CD4-positive, alpha-beta memory T cell (primary cell): ENCODE results near the gene PPP6C. TPM values are rescaled to one million over a fixed set of nuclear protein-coding genes. Genes with fewer than 3 reads are reported as not detected.
"Not testable (repeated sequence)": the region's sequence is repeated elsewhere in the genome, so short reads cannot be mapped to it uniquely, and the experiment has no call there.

ENCODE experiments used
- CTCF ChIA-PET: fragments of 350-600 bp; sonication (Branson Sonifier 250); formaldehyde crosslinking; loops from one replicate; lab custom pipeline; 2021; ENCODE audit warnings: inconsistent platforms; ENCODE audit not compliant: partially characterized antibody; lab: Charles Lee
- POLR2A ChIA-PET: fragments of 350-600 bp; sonication (Branson Sonifier 250); formaldehyde crosslinking; loops from one replicate; lab custom pipeline; 2021; ENCODE audit not compliant: partially characterized antibody; lab: Charles Lee
- DNase-seq, 5 donors: peaks; one replicate each; pipeline versions ENCODE4 v3.0.0 to v3.0.0-alpha.2; 2020 to 2022; ENCODE audit warnings: mixed read lengths in 1 of 5
- H3K27ac ChIP-seq: one replicate; pipeline ENCODE4 v1.7.0; 2013; ENCODE audit warnings: low read depth, low read length
- H3K27me3 ChIP-seq: 2 replicates; pipeline ENCODE4 v1.7.0; 2013; ENCODE audit warnings: mild to moderate bottlenecking, low read length, moderate library complexity; ENCODE audit not compliant: insufficient read depth
- H3K36me3 ChIP-seq: 2 replicates; pipeline ENCODE4 v1.7.0; 2013; ENCODE audit warnings: mild to moderate bottlenecking, low read length, moderate library complexity; ENCODE audit not compliant: insufficient read depth
- H3K4me1 ChIP-seq: 2 replicates; pipeline ENCODE4 v1.7.0; 2013; ENCODE audit warnings: mild to moderate bottlenecking, low read length, moderate library complexity; ENCODE audit not compliant: insufficient read depth
- H3K4me3 ChIP-seq, 2 donors: one replicate each; pipeline ENCODE4 v1.7.0; 2013; ENCODE audit warnings: low read length in 2 of 2, mild to moderate bottlenecking in 1 of 2
- H3K9me3 ChIP-seq, 2 donors: one replicate each; pipeline ENCODE4 v1.7.0; 2013; ENCODE audit warnings: low read length in 2 of 2, control low read depth in 1 of 2; ENCODE audit not compliant: control insufficient read depth in 1 of 2
- H3K27ac Mint-ChIP-seq, 7 donors: one replicate each; pipeline ENCODE4 v1.8.0; 2020 to 2021; ENCODE audit warnings: mixed read lengths in 7 of 7, mild to moderate bottlenecking in 6 of 7, inconsistent platforms in 3 of 7, moderate library complexity in 3 of 7
- H3K27me3 Mint-ChIP-seq, 2 donors: one replicate each; pipeline ENCODE4 v1.8.0; 2020 to 2021; ENCODE audit warnings: mixed read lengths in 2 of 2
- H3K36me3 Mint-ChIP-seq, 2 donors: one replicate each; pipeline ENCODE4 v1.8.0; 2020 to 2021; ENCODE audit warnings: mixed read lengths in 2 of 2, inconsistent platforms in 1 of 2, mild to moderate bottlenecking in 1 of 2
- H3K4me1 Mint-ChIP-seq, 4 donors: one replicate each; pipeline ENCODE4 v1.8.0; 2020 to 2021; ENCODE audit warnings: mixed read lengths in 4 of 4, mild to moderate bottlenecking in 1 of 4
- H3K4me3 Mint-ChIP-seq, 8 donors: one replicate each; pipeline ENCODE4 v1.8.0; 2020 to 2021; ENCODE audit warnings: mixed read lengths in 8 of 8, mild to moderate bottlenecking in 7 of 8, moderate library complexity in 6 of 8, inconsistent platforms in 3 of 8
- H3K9me3 Mint-ChIP-seq, 8 donors: one replicate each; pipeline ENCODE4 v1.8.0; 2020 to 2021; ENCODE audit warnings: mixed read lengths in 8 of 8, mild to moderate bottlenecking in 5 of 8, inconsistent platforms in 3 of 8, moderate library complexity in 1 of 8
- intact Hi-C: fragments of 100-400 bp; cut with micrococcal nuclease; formaldehyde crosslinking; loops from one replicate; pipeline ENCODE4 v1.15.1; 2023
- polyA plus RNA-seq, 2 donors: library from polyadenylated mRNA; unstranded; fragments of 300-500 nt; fragmentation: Illumina TruSeq; gene quantifications; one replicate each; pipeline ENCODE4 v1.2.3, GENCODE V29; 2021
- total RNA-seq, 2 experiments: library from RNA; stranded (reverse); gene quantifications; one replicate each; pipeline ENCODE4 v1.2.3, GENCODE V29; 2021

Gene PPP6C
- total and polyA plus RNA-seq, 4 experiments from 2014 or later = 49.2 to 66.1 (median 55.8) TPM

- H3K9me3 ChIP-seq = no peaks in the 10 kb centered on the region
- POLR2A ChIA-PET = interaction anchor here (7.5 kb wide), 1 partner anchor 39 kb away, joined by 82 read pairs; the partner anchor contains the start of gene HSPA5
- peaks cover 29 to 43% of the 10 kb centered on the region in 2 donors for H3K36me3 Mint-ChIP-seq
- no peaks in the 10 kb centered on the region for H3K27me3 ChIP-seq
- peak overlapping the region in 3 of 7 donors; percentile 12 to 48 (median 42) for H3K27ac Mint-ChIP-seq
- no peak overlapping the region for H3K4me3 ChIP-seq
- CTCF ChIA-PET = interaction anchor here (1.2 to 1.6 kb wide), 2 partner anchors 9 to 14 kb away, joined by 3 read pairs; no protein-coding TSS in a partner anchor
- H3K9me3 Mint-ChIP-seq = no peaks in the 10 kb centered on the region
- no peak overlapping the region for H3K27ac ChIP-seq
- H3K36me3 ChIP-seq = peaks cover 29% of the 10 kb centered on the region
- DNase-seq = no peak
- H3K4me1 ChIP-seq = peaks cover 21% of the 10 kb centered on the region
- peaks cover 20 to 32% (median 24%) of the 10 kb centered on the region in 4 donors for H3K4me1 Mint-ChIP-seq
- H3K4me3 Mint-ChIP-seq = peak overlapping the region in 1 of 8 donors; percentile 16
- intact Hi-C loops = loop anchor here (5.0 kb wide), 1 partner anchor 431 kb away; the partner anchor contains the start of gene NR6A1
- no peaks in the 10 kb centered on the region for H3K27me3 Mint-ChIP-seq
These were observed 13.4 kb upstream of the PPP6C start for GRCh38 chr9:125202846-125203618.

DNA sequence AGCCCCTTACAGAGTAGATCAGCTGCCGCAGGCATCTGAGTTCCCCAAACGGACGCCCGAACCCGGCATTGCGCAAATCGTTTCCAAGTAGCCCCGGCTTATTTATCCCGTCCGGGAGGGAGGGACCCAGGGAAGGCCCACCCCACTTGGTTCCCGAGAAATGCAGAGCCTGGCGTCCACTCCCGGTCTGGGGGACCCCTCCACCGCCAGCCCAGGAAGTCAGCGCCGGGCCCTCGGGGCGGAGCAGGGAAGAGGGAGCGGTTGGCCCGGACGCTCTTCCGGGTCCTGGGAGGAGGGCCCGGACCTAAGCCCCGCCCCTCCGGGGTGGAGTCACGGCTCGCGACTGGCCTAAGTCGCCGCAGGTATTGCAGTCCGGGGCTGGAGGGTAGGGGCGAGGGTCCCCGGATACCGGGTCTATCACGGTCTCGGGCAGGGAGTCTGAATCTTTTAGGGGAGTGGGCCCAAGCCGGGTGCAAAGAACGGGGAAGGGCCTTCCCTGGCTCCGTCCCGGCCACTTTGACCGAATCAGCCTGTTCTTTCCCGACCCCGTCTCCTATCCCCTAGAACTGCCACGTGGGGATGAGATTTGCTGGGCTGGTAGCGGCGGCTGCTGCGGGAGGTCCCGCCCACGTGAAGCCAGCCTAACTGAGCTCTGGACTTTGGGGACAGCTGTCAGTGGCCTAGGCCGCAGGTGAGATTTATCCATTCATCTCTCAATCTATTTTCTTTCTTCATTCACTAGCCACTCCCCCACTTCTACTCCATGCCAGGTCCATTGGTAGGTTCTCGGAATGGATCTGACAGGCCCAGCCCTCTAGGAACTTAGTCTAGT lies 10.8 kb upstream of the PPP6C start, which contains the start of gene RABEPK:
TSS of gene RABEPK (plus strand) at position 327 of the 832 bp plus-strand sequence. CDS start 2,472 bp downstream, outside the sequence.
- Mint-ChIP-seq H3K27ac (peak within 1 kb of the TSS; percentile 92 to 96 (median 94)), H3K36me3 (peaks cover 15 to 24% of the 10 kb centered on the region in 2 donors), H3K9me3 (no peaks in the 10 kb centered on the region), H3K4me3 (peak within 1 kb of the TSS; percentile 91 to 98 (median 93)), H3K27me3 (no peaks in the 10 kb centered on the region), H3K4me1 (peaks cover 29 to 50% (median 35%) of the 10 kb centered on the region in 4 donors)
- peak; percentile 83 to 88 (median 86) for DNase-seq
- intact Hi-C loops = loop anchor here (1.0 to 5.0 kb wide), 2 partner anchors 41 to 428 kb away; partner anchors contain the start of genes HSPA5 and NR6A1
- H3K9me3 ChIP-seq = no peaks in the 10 kb centered on the region
- peak within 1 kb of the TSS; percentile 80 for H3K27ac ChIP-seq
- ChIA-PET CTCF (interaction anchor here (1.0 to 4.7 kb wide), 5 partner anchors 10 to 41 kb away, joined by 3 to 20 read pairs (median 4); partner anchors contain the start of gene HSPA5), POLR2A (interaction anchor here (0.8 to 7.5 kb wide), 10 partner anchors 9 to 264 kb away, joined by 3 to 82 read pairs (median 4); partner anchors contain the start of genes GAPVD1, HSPA5 and PPP6C)
- H3K36me3 ChIP-seq = peaks cover 13% of the 10 kb centered on the region
- no peaks in the 10 kb centered on the region for H3K27me3 ChIP-seq
- H3K4me1 ChIP-seq = peaks cover 41% of the 10 kb centered on the region
- H3K4me3 ChIP-seq = peak within 1 kb of the TSS; percentile 81 to 90

DNA sequence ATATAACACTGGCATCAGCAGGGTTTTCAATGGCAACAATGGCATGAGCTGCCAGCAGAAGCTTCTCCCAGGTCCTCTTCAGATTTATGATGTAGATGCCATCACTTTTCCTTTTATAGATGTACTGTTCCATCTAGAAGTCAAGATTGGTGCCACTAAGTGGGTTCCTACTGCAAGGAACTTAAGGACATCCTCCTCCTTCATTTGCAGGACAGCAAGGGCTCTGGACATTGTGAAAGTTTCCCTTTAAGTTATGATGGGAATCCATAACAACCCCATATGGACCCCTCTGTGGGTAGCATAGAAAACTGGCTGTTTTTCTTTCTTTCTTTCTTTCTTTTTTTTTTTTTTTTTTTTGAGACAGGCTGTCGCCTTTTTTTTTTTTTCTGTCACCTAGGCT lies 6.0 kb upstream of the PPP6C start:
- H3K27me3 ChIP-seq, H3K27ac ChIP-seq, H3K36me3 Mint-ChIP-seq, H3K9me3 Mint-ChIP-seq, H3K27me3 Mint-ChIP-seq, H3K36me3 ChIP-seq, DNase-seq, intact Hi-C loops, H3K9me3 ChIP-seq: not testable (repeated sequence)
- POLR2A ChIA-PET = interaction anchor here (0.6 to 2.8 kb wide), 15 partner anchors 9 to 1776 kb away, joined by 3 to 42 read pairs (median 4); partner anchors contain the start of genes GAPVD1 and HSPA5
- CTCF ChIA-PET = interaction anchor here (1.0 kb wide), 1 partner anchor 46 kb away, joined by 4 read pairs; the partner anchor contains the start of gene HSPA5
- Mint-ChIP-seq H3K4me3 (peak overlapping the region; percentile 79 to 91 (median 86)), H3K4me1 (peaks cover 32 to 70% (median 54%) of the 10 kb centered on the region in 4 donors), H3K27ac (peak overlapping the region; percentile 84 to 97 (median 94))
- Histone ChIP-seq H3K4me3 (peak overlapping the region in 1 of 2 donors; percentile 48), H3K4me1 (peaks cover 77% of the 10 kb centered on the region)

- H3K4me1 ChIP-seq = peaks cover 81% of the 10 kb centered on the region
- ChIA-PET CTCF (interaction anchor here (1.0 kb wide), 1 partner anchor 47 kb away, joined by 4 read pairs; the partner anchor contains the start of gene HSPA5), POLR2A (interaction anchor here (0.7 to 2.8 kb wide), 9 partner anchors 8 to 424 kb away, joined by 3 to 42 read pairs (median 4); partner anchors contain the start of genes GAPVD1, HSPA5 and NR6A1)
- Mint-ChIP-seq H3K4me1 (peaks cover 34 to 75% (median 56%) of the 10 kb centered on the region in 4 donors), H3K27ac (peak overlapping the region; percentile 93 to 97 (median 96)), H3K4me3 (peak overlapping the region; percentile 79 to 91 (median 86))
- peak overlapping the region; percentile 39 for H3K27ac ChIP-seq
- H3K9me3 Mint-ChIP-seq, H3K9me3 ChIP-seq, DNase-seq, H3K36me3 ChIP-seq, intact Hi-C loops, H3K27me3 ChIP-seq, H3K27me3 Mint-ChIP-seq, H3K36me3 Mint-ChIP-seq: not testable (repeated sequence)
- peak overlapping the region; percentile 20 to 23 for H3K4me3 ChIP-seq
These were observed 4.9 kb upstream of the PPP6C start for GRCh38 chr9:125194466-125194865.

DNA sequence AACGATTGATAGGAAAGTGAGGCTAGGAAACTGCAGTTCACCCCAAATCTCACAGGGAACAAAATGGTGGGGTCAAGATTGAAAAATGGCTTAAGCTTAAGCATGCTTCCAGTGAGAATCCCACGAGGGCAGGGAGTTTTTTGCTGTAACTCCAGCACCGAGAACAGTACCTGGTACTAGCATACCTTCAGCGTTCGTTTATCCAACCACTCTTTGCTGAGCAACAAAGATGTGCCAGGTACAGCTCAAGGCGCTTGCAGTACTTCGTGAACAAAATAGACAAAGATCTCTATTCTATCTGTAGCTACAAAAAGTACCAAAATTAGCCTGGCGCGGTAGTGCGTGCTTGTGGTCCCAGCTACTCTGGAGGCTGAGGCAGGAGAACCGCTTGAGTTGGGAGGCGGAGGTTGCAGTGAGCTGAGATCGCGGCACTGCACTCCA lies 778 bp upstream of the PPP6C start:
- Mint-ChIP-seq H3K9me3 (no peaks in the 10 kb centered on the region), H3K27me3 (no peaks in the 10 kb centered on the region), H3K36me3 (peaks cover 0 to 21% of the 10 kb centered on the region in 2 donors), H3K4me1 (peaks cover 27 to 76% (median 53%) of the 10 kb centered on the region in 4 donors), H3K27ac (peak overlapping the region; percentile 89 to 97 (median 94)), H3K4me3 (peak overlapping the region; percentile 89 to 98 (median 94))
- CTCF ChIA-PET = interaction anchor here (1.4 to 2.8 kb wide), 2 partner anchors 10 to 51 kb away, joined by 10 to 20 read pairs; partner anchors contain the start of genes HSPA5 and RABEPK
- Histone ChIP-seq H3K9me3 (no peaks in the 10 kb centered on the region), H3K27me3 (no peaks in the 10 kb centered on the region), H3K36me3 (no peaks in the 10 kb centered on the region), H3K4me1 (peaks cover 81% of the 10 kb centered on the region), H3K4me3 (peak overlapping the region; percentile 84 to 100), H3K27ac (peak overlapping the region; percentile 97)
- intact Hi-C loops = no loop called here
- peak in 2 of 5 donors; percentile 16 to 40 for DNase-seq
- POLR2A ChIA-PET = interaction anchor here (0.6 to 4.3 kb wide), 9 partner anchors 10 to 419 kb away, joined by 3 to 61 read pairs (median 4); partner anchors contain the start of genes ARPC5L, HSPA5, NR6A1 and RABEPK

- Mint-ChIP-seq H3K36me3 (peaks cover 0 to 25% of the 10 kb centered on the region in 2 donors), H3K9me3 (no peaks in the 10 kb centered on the region), H3K27ac (peak overlapping the region; percentile 89 to 97 (median 94)), H3K27me3 (no peaks in the 10 kb centered on the region), H3K4me1 (peaks cover 18 to 71% (median 46%) of the 10 kb centered on the region in 4 donors), H3K4me3 (peak overlapping the region; percentile 89 to 98 (median 94))
- ChIA-PET CTCF (interaction anchor here (0.7 to 1.5 kb wide), 2 partner anchors 13 to 337 kb away, joined by 3 read pairs; no protein-coding TSS in a partner anchor), POLR2A (interaction anchor here (1.2 to 4.3 kb wide), 3 partner anchors 11 to 52 kb away, joined by 4 to 61 read pairs (median 34); partner anchors contain the start of genes HSPA5, RABEPK and SCAI)
- Histone ChIP-seq H3K27me3 (no peaks in the 10 kb centered on the region), H3K27ac (peak overlapping the region; percentile 97), H3K4me3 (peak overlapping the region; percentile 81 to 84), H3K4me1 (peaks cover 76% of the 10 kb centered on the region), H3K36me3 (no peaks in the 10 kb centered on the region), H3K9me3 (no peaks in the 10 kb centered on the region)
- peak in 4 of 5 donors; percentile 26 to 57 (median 32) for DNase-seq
- intact Hi-C loops = loop anchor here (1.0 to 2.0 kb wide), 6 partner anchors 46 to 418 kb away; partner anchors contain the start of genes GAPVD1, GOLGA1, HSPA5 and NR6A1
These were observed 617 bp downstream of the PPP6C start for GRCh38 chr9:125189011-125189360.
